CD4-positive, alpha-beta T cell treated with Interferon alpha-2 for 1 hour (primary cell): Measurements from ENCODE around the gene FAM167B.
A peak's percentile ranks its signal among the peaks of the same experiment; 100 is the strongest.
"Not testable (repeated sequence)": the region's sequence is repeated elsewhere in the genome, so short reads cannot be mapped to it uniquely, and the experiment has no call there.

Source experiments
- DNase-seq, 2 donors: peaks; one replicate each; pipeline ENCODE4 v3.0.0-alpha.2; 2020 to 2022

FAM167B gene

GRCh38 chr1:32265846-32266245 lies 18.8 kb downstream of the FAM167B start:
- DNase-seq = no peak

- peak in 1 of 2 donors; percentile 45 for DNase-seq
Measured at GRCh38 chr1:32266921-32267591, 20.0 kb downstream of the FAM167B start.

DNA sequence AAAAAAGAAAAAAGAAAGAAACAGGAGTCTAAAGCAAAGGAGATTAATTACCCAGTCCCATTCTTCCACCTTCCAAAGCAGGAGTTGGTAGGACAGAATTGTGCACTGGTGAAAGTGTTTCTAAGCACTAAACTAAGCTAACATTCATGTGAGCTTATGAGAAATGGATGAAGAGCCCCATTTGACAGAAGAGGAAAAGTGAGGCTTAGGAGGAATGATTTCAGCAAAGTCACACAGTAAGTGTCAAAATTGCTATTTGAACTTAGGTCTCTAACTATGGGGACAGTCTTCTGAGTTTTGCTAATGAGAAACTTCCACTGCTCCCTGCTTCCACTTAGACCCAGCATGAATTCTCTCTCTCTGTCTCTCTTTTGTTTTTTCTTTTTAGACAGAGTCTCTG lies 22.7 kb downstream of the FAM167B start:
- DNase-seq = no peak

GRCh38 chr1:32272557-32273390 lies 25.8 kb downstream of the FAM167B start:
- peak; percentile 12 to 56 for DNase-seq

- peak; percentile 69 to 83 for DNase-seq
Measured at GRCh38 chr1:32273391-32274208, 26.6 kb downstream of the FAM167B start.

- no peak for DNase-seq
Measured at GRCh38 chr1:32274646-32275340, 27.8 kb downstream of the FAM167B start.

GRCh38 chr1:32275424-32275823 lies 28.4 kb downstream of the FAM167B start:
- no peak for DNase-seq

DNA sequence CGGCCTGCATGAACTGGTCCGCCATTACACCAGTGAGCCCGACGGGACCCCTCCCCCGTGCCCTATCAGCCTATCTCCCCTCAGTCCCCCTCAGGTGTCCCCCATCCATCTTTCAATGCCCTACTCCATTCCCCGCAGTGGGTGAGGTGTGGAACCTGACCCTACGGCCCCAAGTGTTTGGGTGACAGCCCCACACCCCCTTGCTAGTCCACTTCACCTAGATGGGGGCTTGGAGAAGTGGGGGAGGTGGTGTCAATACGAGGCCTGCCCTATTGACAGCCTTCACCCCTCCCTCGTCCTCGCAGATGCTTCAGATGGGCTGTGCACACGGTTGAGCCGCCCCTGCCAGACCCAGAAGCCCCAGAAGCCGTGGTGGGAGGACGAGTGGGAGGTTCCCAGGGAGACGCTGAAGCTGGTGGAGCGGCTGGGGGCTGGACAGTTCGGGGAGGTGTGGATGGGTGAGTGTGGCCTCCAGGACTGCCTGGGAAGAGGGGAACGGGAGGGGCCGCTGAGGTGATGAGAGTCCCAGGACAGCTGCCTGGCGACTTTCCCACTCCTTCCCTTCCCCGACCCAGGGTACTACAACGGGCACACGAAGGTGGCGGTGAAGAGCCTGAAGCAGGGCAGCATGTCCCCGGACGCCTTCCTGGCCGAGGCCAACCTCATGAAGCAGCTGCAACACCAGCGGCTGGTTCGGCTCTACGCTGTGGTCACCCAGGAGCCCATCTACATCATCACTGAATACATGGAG lies 29.2 kb downstream of the FAM167B start:
- DNase-seq = no peak

GRCh38 chr1:32284777-32285176 lies 37.8 kb downstream of the FAM167B start:
- not testable (repeated sequence) for DNase-seq

DNA sequence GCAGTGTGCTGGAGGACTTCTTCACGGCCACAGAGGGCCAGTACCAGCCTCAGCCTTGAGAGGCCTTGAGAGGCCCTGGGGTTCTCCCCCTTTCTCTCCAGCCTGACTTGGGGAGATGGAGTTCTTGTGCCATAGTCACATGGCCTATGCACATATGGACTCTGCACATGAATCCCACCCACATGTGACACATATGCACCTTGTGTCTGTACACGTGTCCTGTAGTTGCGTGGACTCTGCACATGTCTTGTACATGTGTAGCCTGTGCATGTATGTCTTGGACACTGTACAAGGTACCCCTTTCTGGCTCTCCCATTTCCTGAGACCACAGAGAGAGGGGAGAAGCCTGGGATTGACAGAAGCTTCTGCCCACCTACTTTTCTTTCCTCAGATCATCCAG lies 38.6 kb downstream of the FAM167B start:
- DNase-seq = no peak

GRCh38 chr1:32286763-32287162 lies 39.7 kb downstream of the FAM167B start:
- no peak for DNase-seq

GRCh38 chr1:32289256-32289655 lies 42.2 kb downstream of the FAM167B start:
- DNase-seq = no peak

- DNase-seq = no peak
Measured at GRCh38 chr1:32291145-32291707, 44.2 kb downstream of the FAM167B start.

- DNase-seq = peak; percentile 98 to 99
Measured at GRCh38 chr1:32291708-32292538, 44.9 kb downstream of the FAM167B start, which contains the start of gene HDAC1. HDAC1 (plus strand) TSS chr1:32292083; CDS start chr1:32292170, 87 bp downstream.

DNA sequence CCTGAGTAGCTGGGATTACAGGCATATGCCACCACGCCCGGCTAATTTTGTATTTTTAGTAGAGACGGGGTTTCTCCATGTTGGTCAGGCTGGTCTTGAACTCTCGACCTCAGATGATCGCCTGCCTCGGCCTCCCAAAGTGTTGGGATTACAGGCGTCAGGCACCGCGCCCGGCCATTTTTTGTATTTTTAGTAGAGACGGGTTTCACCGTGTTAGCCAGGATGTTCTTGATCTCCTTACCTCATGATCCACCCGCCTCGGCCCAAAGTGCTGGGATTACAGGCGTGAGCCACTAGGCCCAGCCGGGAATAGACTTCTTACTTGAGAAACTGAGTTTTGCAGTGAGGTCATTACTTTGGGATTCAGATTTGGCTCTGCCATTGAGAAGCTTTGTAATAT lies 51.2 kb downstream of the FAM167B start:
- DNase-seq = not testable (repeated sequence)
